OCI-LY3 (cell line): Measurements from ENCODE around the gene CDNF.

Experiments used
- CTCF ChIP-seq: fragments of 200-600, 300-600 bp; sonication (generic); IDR thresholded peaks from 2 replicates; pipeline ENCODE4 v1.5.1; 2014; ENCODE audit warnings: antibody characterized with exemption, low read length, low read depth
- EZH2phosphoT487 ChIP-seq: fragments of 200-600 bp; shearing (Covaris generic); IDR thresholded peaks from 2 replicates; pipeline ENCODE4 v1.6.1; 2018; ENCODE audit warnings: antibody characterized with exemption, mixed run types, low read depth

DNA sequence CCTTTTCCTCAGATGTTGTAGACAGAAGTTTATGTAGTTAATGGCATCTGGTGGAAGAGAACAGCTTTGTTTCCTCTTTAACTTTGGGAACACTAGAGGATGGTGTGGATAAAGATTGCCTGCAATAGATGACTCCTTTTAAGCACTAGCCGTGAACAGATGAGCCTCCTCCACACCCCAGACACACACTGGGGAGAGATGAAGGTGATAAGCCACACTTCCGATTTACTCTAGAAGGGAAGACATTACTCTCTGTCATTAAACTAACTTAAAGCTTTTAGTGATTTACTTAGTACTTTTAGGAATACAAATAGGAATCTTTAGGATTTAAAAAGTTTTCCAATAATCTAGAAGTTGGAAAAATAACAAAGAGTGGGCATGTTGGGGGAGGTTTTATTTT lies 7.1 kb upstream of the CDNF start:
- TF ChIP-seq CTCF, result no peak
- no peak for TF ChIP-seq EZH2phosphoT487
